Measurements from ENCODE around the gene LRRK1. TPM values are rescaled to one million over a fixed set of nuclear protein-coding genes. Genes with fewer than 3 reads are reported as not detected.

The LRRK1 gene
- total RNA-seq, 4 donors from 2014 or later = 52.7 to 107 (median 82.7) TPM

DNA sequence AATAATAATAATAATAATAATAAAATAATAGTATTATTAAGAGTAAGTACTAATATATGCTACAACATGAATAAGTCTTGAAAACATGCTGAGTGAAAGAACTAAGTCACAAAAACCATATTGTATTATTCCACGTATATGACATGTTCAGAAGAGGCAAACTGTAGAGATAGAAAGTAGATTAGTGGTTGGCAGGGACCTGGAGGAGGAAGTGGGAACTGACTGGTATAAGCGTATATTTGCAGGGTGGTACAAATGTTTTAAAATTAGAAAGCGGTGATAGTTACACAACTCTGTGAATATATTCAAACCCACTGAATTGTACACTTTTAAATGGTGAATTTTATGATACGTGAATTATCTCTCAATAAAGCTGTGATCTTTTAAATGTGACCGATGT, 32.8 kb downstream of the LRRK1 start:
- TF ChIP-seq, protein P1, sequence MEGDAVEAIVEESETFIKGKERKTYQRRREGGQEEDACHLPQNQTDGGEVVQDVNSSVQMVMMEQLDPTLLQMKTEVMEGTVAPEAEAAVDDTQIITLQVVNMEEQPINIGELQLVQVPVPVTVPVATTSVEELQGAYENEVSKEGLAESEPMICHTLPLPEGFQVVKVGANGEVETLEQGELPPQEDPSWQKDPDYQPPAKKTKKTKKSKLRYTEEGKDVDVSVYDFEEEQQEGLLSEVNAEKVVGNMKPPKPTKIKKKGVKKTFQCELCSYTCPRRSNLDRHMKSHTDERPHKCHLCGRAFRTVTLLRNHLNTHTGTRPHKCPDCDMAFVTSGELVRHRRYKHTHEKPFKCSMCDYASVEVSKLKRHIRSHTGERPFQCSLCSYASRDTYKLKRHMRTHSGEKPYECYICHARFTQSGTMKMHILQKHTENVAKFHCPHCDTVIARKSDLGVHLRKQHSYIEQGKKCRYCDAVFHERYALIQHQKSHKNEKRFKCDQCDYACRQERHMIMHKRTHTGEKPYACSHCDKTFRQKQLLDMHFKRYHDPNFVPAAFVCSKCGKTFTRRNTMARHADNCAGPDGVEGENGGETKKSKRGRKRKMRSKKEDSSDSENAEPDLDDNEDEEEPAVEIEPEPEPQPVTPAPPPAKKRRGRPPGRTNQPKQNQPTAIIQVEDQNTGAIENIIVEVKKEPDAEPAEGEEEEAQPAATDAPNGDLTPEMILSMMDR (IDR thresholded peaks at IDR 0.05) = peak in 1 of 5 experiments; percentile 41
- no peak for TF ChIP-seq POLR2A (IDR thresholded peaks at IDR 0.05)
- WGBS, 2 donors (ENCODE audit: low coverage in 1 of 2) = 42 to 43% methylated on average over 5 of the region's 5 CpGs
- DNase-seq = no peak
- Histone ChIP-seq H3K27ac (no peak overlapping the region), H3K4me3 (no peak overlapping the region), H3K36me3 (no peaks in the 10 kb centered on the region), H3K9me3 (no peaks in the 10 kb centered on the region), H3K27me3 (no peaks in the 10 kb centered on the region), H3K4me1 (peaks cover 0 to 6% (median 1%) of the 10 kb centered on the region in 4 donors)
- intact Hi-C loops (cut with DNase I; ENCODE audit: low total_unique reads) = no loop called here
- in situ Hi-C loops (cut with MboI; ENCODE audit: low pct_ligation_motif_present in 1 of 4, low pct_unique_long_range_greater_than_20kb in 1 of 4, low sequenced_read_pairs in 3 of 4) = no loop called here

DNA sequence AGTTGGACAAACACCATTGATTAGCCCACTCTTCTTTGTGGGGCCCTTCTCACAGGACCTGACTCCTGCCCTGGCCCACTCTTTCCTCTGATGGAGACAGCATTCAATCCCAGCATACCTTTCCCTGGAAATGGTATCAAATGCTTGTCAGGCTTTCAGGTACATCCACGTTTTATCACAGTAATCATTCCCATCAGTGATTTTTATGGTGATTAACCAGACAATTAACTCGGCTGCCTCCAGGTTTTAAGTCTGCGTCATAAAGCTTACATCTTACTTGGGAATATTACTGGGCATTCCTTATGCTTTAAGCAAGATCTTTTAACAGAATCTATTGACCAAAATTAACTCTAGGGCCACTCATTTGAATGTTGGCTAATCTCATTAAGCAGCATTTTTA, 33.4 kb downstream of the LRRK1 start:
- H3K4me1 ChIP-seq = peaks cover 0 to 6% (median 1%) of the 10 kb centered on the region in 4 donors
- in situ Hi-C loops (cut with MboI; ENCODE audit: low pct_ligation_motif_present in 1 of 4, low pct_unique_long_range_greater_than_20kb in 1 of 4, low sequenced_read_pairs in 3 of 4) (no loop called here), intact Hi-C loops (cut with DNase I; ENCODE audit: low total_unique reads) (no loop called here)
- no peaks in the 10 kb centered on the region for H3K36me3 ChIP-seq
- no peak for DNase-seq
- H3K4me3 ChIP-seq = no peak overlapping the region
- WGBS, 2 donors (ENCODE audit: low coverage in 1 of 2) = 60 to 70% methylated on average over 2 to 3 of the region's 3 CpGs
- H3K9me3 ChIP-seq = no peaks in the 10 kb centered on the region
- H3K27me3 ChIP-seq = no peaks in the 10 kb centered on the region
- H3K27ac ChIP-seq = no peak overlapping the region
- TF ChIP-seq POLR2AphosphoS5 (IDR thresholded peaks at IDR 0.05) = no peak
- TF ChIP-seq, protein P1 (IDR thresholded peaks at IDR 0.05) = no peak
- no peak for TF ChIP-seq EP300 (IDR thresholded peaks at IDR 0.05; ENCODE audit: low read depth)
- TF ChIP-seq POLR2A (IDR thresholded peaks at IDR 0.05) = no peak

DNA sequence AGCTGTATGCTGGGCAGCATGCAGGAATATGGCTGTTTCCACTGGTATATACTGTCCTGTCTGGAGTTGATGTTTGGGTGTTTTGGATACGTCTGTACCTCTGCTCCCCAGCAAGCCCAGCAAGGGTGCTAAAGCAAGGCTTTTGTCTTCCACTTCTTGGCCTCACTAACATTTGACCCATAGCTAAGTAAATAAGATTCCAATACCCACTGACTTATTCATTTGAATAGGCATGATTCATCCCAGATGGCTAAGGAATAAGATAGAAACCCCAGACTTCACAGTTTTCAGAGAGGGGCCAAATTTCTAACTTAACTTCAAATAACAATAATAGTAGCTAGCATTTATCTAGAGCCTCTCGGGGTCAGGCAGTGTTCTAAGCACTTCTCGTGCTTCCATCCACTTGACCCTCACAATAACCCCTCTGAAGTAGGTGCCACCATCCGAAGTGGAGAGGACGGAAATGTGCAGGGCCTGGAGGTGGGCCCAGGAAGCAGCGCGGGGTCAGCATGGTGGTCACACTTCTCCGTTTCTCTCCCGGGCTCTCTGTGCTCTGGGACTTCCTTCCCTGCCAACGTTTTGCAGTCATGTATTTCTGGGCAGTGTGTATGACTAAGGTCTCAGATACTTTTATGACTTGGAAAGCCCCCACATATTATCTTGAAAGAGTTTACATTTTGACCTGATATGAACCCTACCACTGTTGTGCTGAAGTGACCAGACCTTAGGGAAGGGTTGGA, 39.3 kb downstream of the LRRK1 start:
- DNase-seq = no peak
- TF ChIP-seq, protein P1 (IDR thresholded peaks at IDR 0.05) = no peak
- TF ChIP-seq EP300 (IDR thresholded peaks at IDR 0.05; ENCODE audit: low read depth) = no peak
- TF ChIP-seq POLR2AphosphoS5 (IDR thresholded peaks at IDR 0.05) = no peak
- TF ChIP-seq POLR2A (IDR thresholded peaks at IDR 0.05) = no peak
- H3K9me3 ChIP-seq = no peaks in the 10 kb centered on the region
- H3K36me3 ChIP-seq = no peaks in the 10 kb centered on the region
- H3K27ac ChIP-seq = no peak overlapping the region
- intact Hi-C loops (cut with DNase I; ENCODE audit: low total_unique reads) (no loop called here), in situ Hi-C loops (cut with MboI; ENCODE audit: low pct_ligation_motif_present in 1 of 4, low pct_unique_long_range_greater_than_20kb in 1 of 4, low sequenced_read_pairs in 3 of 4) (no loop called here)
- H3K27me3 ChIP-seq = no peaks in the 10 kb centered on the region
- no peak overlapping the region for H3K4me3 ChIP-seq
- WGBS, 2 donors (ENCODE audit: low coverage in 1 of 2) = 68 to 86% methylated on average over 10 of the region's 10 CpGs
- peaks cover 0 to 11% (median 2%) of the 10 kb centered on the region in 4 donors for H3K4me1 ChIP-seq

DNA sequence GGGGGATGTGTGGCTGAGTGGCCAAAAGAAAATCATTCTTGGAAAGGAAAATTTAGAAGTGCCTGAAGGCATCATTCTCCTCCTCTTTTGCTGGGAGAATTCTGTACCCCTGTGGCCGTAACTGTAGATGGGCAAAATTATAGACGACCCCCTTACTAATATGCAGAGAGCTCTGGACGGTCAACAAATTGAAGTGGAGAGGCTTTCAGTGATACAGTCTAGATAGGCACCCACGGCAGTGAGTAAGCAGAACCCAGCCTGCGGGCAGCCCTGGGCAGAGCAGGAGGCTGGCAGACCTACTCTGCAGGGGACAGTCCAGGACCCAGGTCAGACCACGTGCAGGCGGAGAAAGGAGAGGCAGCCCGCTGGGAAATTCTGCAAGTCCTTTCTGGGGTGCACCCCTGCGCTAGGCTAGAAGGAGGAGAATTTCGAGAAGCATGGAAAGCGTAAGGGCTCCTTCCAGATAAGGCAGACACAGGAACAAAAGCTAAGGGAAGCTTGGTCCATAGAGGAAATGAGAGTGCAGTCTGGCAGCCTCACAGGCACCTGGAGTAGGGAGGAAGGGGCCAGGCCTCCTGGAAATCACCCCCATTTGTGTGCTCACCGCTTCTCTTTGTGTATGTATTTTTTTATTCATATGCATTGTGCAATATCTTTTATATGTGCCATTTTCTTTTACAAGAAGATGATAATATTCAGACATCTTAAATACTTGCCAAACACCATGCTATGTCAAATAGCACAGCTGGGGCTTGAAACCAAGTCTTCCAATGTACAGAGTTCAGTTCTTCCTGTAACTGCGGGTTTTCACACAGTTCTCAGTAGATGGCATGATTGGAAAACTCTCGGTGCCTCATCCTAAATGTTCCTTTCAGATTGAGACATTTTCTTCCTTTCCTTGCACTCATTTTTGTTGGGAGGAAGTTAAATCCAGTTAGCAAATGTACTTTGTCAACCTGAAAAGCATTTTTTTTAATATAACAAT, 40.2 kb downstream of the LRRK1 start:
- 77 to 84% methylated on average over 4 to 14 of the region's 14 CpGs for WGBS, 2 donors (ENCODE audit: low coverage in 1 of 2)

More for the DNA sequence above, 40.2 kb downstream of the LRRK1 start:
- intact Hi-C loops (cut with DNase I; ENCODE audit: low total_unique reads) = no loop called here
- TF ChIP-seq, protein P1 (IDR thresholded peaks at IDR 0.05) = no peak
- no peak for TF ChIP-seq EP300 (IDR thresholded peaks at IDR 0.05; ENCODE audit: low read depth)
- TF ChIP-seq POLR2A (IDR thresholded peaks at IDR 0.05) = no peak
- no peak for TF ChIP-seq POLR2AphosphoS5 (IDR thresholded peaks at IDR 0.05)
- Histone ChIP-seq H3K9me3 (no peaks in the 10 kb centered on the region), H3K36me3 (no peaks in the 10 kb centered on the region), H3K27ac (no peak overlapping the region), H3K4me1 (peaks cover 0 to 11% (median 2%) of the 10 kb centered on the region in 4 donors), H3K4me3 (no peak overlapping the region), H3K27me3 (no peaks in the 10 kb centered on the region)
- no peak for DNase-seq
- in situ Hi-C loops (cut with MboI; ENCODE audit: low pct_ligation_motif_present in 1 of 4, low pct_unique_long_range_greater_than_20kb in 1 of 4, low sequenced_read_pairs in 3 of 4) = no loop called here

All from transverse colon (tissue), 4 donors.